Measurements from ENCODE around the gene CNTFR. TPM values are rescaled to one million over a fixed set of nuclear protein-coding genes. Genes with fewer than 3 reads are reported as not detected.

Gene CNTFR
- total RNA-seq, 1 donor from 2014 or later: 8.3 TPM

DNA sequence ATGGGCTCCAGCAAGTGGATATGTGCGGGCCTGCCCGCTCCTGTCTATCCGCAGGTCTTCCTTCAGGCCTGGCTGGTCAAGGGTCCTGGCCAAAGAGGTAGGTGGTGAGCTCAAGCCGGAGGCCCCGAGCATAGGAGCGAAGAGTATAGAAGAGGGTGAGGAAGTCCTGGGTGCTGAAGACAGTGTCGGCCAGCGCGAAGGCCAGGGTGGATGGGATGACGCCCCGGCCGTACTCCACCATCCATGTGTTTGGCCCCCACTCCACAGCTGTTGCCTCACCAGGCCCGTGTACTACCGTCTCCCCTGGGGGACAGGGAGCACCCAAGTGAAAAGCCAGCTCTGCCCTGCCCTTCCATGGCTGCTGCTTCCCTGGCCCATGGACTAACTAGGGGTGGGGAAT, 46.0 kb upstream of the CNTFR start:
- Histone ChIP-seq H3K9me3 (no peaks in the 10 kb centered on the region), H3K36me3 (no peaks in the 10 kb centered on the region), H3K27me3 (no peaks in the 10 kb centered on the region), H3K4me3 (no peak overlapping the region), H3K27ac (no peak overlapping the region), H3K4me1 (peaks cover 35% of the 10 kb centered on the region)
- TF ChIP-seq, protein P1, sequence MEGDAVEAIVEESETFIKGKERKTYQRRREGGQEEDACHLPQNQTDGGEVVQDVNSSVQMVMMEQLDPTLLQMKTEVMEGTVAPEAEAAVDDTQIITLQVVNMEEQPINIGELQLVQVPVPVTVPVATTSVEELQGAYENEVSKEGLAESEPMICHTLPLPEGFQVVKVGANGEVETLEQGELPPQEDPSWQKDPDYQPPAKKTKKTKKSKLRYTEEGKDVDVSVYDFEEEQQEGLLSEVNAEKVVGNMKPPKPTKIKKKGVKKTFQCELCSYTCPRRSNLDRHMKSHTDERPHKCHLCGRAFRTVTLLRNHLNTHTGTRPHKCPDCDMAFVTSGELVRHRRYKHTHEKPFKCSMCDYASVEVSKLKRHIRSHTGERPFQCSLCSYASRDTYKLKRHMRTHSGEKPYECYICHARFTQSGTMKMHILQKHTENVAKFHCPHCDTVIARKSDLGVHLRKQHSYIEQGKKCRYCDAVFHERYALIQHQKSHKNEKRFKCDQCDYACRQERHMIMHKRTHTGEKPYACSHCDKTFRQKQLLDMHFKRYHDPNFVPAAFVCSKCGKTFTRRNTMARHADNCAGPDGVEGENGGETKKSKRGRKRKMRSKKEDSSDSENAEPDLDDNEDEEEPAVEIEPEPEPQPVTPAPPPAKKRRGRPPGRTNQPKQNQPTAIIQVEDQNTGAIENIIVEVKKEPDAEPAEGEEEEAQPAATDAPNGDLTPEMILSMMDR (IDR thresholded peaks at IDR 0.05): no peak
- intact Hi-C loops (cut with DNase I): loop anchor here (2.0 kb wide), 1 partner anchor 23 kb away; the partner anchor contains the start of gene RPP25L
- no peak for DNase-seq (ENCODE audit: extremely low spot score in 2 of 2)

DNA sequence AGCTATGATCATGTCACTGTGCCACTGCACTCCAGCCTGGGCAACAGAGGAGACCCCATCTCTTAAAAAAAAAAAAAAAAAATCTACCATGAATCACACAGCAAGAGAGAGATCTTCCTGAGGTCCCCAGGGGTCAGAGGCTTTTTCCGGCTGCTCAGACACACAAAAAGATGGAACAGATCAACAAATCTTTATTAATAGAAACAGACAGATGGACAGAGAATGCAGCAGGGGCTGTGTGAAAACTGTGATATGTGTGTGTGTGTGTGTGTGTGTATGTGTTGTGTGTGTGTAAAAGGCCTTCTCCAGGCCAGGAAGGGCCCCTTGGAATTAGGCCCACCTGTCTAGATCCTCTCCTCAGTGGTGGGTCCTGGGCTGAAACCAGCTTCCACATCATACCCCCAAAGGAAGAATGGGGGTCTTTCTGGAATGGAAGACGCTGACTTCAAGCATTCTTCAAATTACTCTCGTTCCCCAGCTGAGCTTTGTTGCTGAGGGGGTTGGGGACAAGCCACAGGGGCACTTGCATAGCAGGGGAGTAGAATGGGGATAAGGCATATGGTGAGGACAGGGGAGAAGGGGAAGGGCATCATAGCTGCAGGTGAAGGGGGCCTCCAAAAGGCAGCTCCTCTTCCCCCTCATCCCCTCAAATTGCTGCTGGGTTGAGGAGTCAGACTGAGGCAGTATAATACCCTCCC, 45.2 kb upstream of the CNTFR start:
- Histone ChIP-seq H3K36me3 (no peaks in the 10 kb centered on the region), H3K4me3 (no peak overlapping the region), H3K27me3 (no peaks in the 10 kb centered on the region), H3K27ac (no peak overlapping the region), H3K9me3 (no peaks in the 10 kb centered on the region), H3K4me1 (peaks cover 35% of the 10 kb centered on the region)
- intact Hi-C loops (cut with DNase I): loop anchor here (2.0 kb wide), 1 partner anchor 22 kb away; the partner anchor contains the start of gene RPP25L
- no peak for TF ChIP-seq POLR2A (IDR thresholded peaks at IDR 0.05)
- TF ChIP-seq, protein P1 (IDR thresholded peaks at IDR 0.05): no peak
- TF ChIP-seq POLR2AphosphoS5 (IDR thresholded peaks at IDR 0.05; ENCODE audit: insufficient read depth in 1 of 2, low read depth in 1 of 2): no peak
- DNase-seq (ENCODE audit: extremely low spot score in 2 of 2): no peak

DNA sequence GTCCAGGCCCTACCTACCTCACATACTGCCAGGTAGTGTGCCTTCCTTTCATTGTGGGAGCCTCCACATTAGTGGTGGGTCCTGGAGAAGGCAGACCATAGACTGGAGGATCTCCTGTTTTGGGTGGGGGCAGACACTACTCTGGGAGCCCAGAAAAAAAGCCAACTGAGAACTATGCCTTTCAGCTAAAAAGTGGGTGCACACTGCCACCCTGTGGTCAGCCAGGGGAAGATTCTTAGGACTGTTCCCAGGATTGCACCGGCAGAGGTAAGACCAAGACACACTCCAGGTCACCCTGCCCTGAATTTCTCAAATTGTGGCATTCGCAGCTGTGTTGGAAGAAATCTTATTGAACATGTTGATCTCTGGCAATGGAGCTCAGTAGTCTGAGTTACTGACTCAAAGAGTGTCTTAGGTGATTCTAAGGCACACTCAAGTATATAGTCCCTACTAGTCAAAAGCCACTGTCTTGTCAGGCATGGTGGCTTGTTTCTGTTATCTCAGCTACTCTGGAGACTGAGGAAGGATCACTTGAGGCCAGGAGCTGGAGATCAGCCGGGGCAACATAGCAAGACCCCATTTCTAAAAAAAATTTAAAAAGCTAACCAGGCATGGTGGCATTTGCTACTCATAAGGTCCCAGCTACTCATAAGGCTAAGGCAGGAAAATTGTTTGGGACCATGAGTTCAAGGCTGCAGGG, 44.5 kb upstream of the CNTFR start:
- intact Hi-C loops (cut with DNase I): loop anchor here (2.0 kb wide), 1 partner anchor 21 kb away; the partner anchor contains the start of gene RPP25L
- no peak overlapping the region for H3K4me3 ChIP-seq
- peaks cover 39% of the 10 kb centered on the region for H3K4me1 ChIP-seq
- no peaks in the 10 kb centered on the region for H3K36me3 ChIP-seq
- TF ChIP-seq, protein P1 (IDR thresholded peaks at IDR 0.05): peak; percentile 62 to 87 (median 70)
- TF ChIP-seq POLR2A (IDR thresholded peaks at IDR 0.05) (no peak), POLR2AphosphoS5 (IDR thresholded peaks at IDR 0.05; ENCODE audit: insufficient read depth in 1 of 2, low read depth in 1 of 2) (no peak)
- H3K27me3 ChIP-seq: no peaks in the 10 kb centered on the region
- H3K27ac ChIP-seq: no peak overlapping the region
- no peak for DNase-seq (ENCODE audit: extremely low spot score in 2 of 2)
- no peaks in the 10 kb centered on the region for H3K9me3 ChIP-seq

DNA sequence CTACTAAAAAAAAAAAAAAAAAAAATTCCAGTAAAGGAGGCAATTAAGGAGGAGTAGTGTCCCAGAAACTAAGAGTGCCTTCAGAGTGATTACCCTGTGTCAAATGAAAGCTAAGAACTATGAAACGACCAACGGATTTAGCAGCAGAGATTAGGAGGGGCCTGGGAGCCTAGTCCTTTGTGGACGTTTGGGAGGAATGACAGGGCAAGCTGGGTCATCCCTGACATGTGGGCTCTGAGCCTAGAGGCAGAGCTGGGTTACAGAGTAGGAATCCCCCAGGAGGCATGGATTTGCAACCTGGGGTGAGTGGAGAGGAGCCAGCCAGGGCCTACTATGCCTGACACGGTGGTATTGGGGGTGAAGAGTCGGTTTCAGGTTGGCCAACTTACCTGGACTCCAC, 43.6 kb upstream of the CNTFR start:
- H3K9me3 ChIP-seq: no peaks in the 10 kb centered on the region
- intact Hi-C loops (cut with DNase I): no loop called here
- no peaks in the 10 kb centered on the region for H3K27me3 ChIP-seq
- DNase-seq (ENCODE audit: extremely low spot score in 2 of 2): no peak
- TF ChIP-seq, protein P1 (IDR thresholded peaks at IDR 0.05): no peak
- TF ChIP-seq POLR2AphosphoS5 (IDR thresholded peaks at IDR 0.05; ENCODE audit: insufficient read depth in 1 of 2, low read depth in 1 of 2): no peak
- TF ChIP-seq POLR2A (IDR thresholded peaks at IDR 0.05): no peak
- H3K36me3 ChIP-seq: no peaks in the 10 kb centered on the region
- H3K27ac ChIP-seq: no peak overlapping the region
- H3K4me3 ChIP-seq: no peak overlapping the region
- peaks cover 34% of the 10 kb centered on the region for H3K4me1 ChIP-seq
